Neural progenitor cell (in vitro differentiated cells): Measurements from ENCODE around the gene KEAP1.

Experiments
- EZH2 ChIP-seq: fragments of 200-600 bp; sonication (generic); IDR thresholded peaks from 2 replicates; pipeline ENCODE4 v1.6.1; 2017; ENCODE audit warnings: antibody characterized with exemption, mild to moderate bottlenecking, moderate library complexity
- EZH2phosphoT487 ChIP-seq: fragments of 200-600 bp; sonication (generic); IDR thresholded peaks from 2 replicates; pipeline ENCODE4 v1.6.1; 2017; ENCODE audit warnings: antibody characterized with exemption
- TF ChIP-seq, protein P1 (sequence below): fragments of 200-600 bp; sonication (generic); IDR thresholded peaks from 2 replicates; pipeline ENCODE4 v1.5.1; 2017; ENCODE audit warnings: antibody characterized with exemption, mild to moderate bottlenecking

DNA sequence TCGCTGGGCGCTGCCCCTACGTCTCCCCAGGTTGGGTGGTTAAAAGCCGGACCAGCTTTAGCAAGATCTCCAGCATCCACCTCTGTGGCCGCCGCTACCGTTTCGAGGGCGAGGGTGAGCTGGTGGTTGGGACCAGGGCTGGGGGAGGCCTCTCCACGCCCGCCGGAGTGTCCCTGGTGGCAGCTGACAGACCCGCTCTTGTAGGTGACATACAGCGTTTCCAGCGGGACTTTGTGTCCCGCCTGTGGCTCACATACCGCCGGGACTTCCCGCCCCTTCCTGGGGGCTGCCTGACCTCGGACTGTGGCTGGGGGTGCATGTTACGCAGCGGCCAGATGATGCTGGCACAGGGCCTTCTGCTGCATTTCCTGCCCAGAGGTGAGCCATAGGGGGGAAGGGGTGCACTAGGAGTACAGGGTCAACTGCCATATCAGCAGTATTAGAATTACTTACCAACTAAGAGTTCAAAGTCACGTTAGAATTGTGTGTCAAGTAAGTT is 41.6 kb upstream of the KEAP1 start:
- TF ChIP-seq, protein P1, sequence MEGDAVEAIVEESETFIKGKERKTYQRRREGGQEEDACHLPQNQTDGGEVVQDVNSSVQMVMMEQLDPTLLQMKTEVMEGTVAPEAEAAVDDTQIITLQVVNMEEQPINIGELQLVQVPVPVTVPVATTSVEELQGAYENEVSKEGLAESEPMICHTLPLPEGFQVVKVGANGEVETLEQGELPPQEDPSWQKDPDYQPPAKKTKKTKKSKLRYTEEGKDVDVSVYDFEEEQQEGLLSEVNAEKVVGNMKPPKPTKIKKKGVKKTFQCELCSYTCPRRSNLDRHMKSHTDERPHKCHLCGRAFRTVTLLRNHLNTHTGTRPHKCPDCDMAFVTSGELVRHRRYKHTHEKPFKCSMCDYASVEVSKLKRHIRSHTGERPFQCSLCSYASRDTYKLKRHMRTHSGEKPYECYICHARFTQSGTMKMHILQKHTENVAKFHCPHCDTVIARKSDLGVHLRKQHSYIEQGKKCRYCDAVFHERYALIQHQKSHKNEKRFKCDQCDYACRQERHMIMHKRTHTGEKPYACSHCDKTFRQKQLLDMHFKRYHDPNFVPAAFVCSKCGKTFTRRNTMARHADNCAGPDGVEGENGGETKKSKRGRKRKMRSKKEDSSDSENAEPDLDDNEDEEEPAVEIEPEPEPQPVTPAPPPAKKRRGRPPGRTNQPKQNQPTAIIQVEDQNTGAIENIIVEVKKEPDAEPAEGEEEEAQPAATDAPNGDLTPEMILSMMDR, result no peak
- TF ChIP-seq EZH2phosphoT487 (no peak), EZH2 (no peak)
